ENCODE data around the gene CRAT. TPM values are rescaled to one million over a fixed set of nuclear protein-coding genes. Genes with fewer than 3 reads are reported as not detected.

The CRAT gene
- total RNA-seq, 2 experiments from 2014 or later, result 7.1 to 9.4 TPM

GRCh38 chr9:129095908-129096307 is 14.7 kb downstream of the CRAT start:
- no peak overlapping the region for H3K27ac ChIP-seq (ENCODE audit: low read depth in 1 of 2, low read length in 2 of 2)
- H3K27me3 ChIP-seq (ENCODE audit: control insufficient read depth in 1 of 2, insufficient read depth in 2 of 2, low read length in 2 of 2), result no peaks in the 10 kb centered on the region
- no peaks in the 10 kb centered on the region for H3K27me3 Mint-ChIP-seq
- H3K36me3 Mint-ChIP-seq (ENCODE audit: low read depth), result no peaks in the 10 kb centered on the region
- H3K4me1 Mint-ChIP-seq (ENCODE audit: low read depth), result no peaks in the 10 kb centered on the region
- CTCF ChIA-PET, result no interaction called here
- H3K36me3 ChIP-seq (ENCODE audit: insufficient read depth, low read length), result peaks cover 2% of the 10 kb centered on the region
- no peak overlapping the region for H3K4me3 Mint-ChIP-seq
- no peaks in the 10 kb centered on the region for H3K9me3 Mint-ChIP-seq
- no peak overlapping the region for H3K4me3 ChIP-seq (ENCODE audit: low read length)
- no peaks in the 10 kb centered on the region for H3K4me1 ChIP-seq (ENCODE audit: insufficient read depth, low read length)
- ATAC-seq (ENCODE audit: poor library complexity), result no peak
- intact Hi-C loops (cut with DNase I, micrococcal nuclease), result no loop called here
- TF ChIP-seq, protein P1, sequence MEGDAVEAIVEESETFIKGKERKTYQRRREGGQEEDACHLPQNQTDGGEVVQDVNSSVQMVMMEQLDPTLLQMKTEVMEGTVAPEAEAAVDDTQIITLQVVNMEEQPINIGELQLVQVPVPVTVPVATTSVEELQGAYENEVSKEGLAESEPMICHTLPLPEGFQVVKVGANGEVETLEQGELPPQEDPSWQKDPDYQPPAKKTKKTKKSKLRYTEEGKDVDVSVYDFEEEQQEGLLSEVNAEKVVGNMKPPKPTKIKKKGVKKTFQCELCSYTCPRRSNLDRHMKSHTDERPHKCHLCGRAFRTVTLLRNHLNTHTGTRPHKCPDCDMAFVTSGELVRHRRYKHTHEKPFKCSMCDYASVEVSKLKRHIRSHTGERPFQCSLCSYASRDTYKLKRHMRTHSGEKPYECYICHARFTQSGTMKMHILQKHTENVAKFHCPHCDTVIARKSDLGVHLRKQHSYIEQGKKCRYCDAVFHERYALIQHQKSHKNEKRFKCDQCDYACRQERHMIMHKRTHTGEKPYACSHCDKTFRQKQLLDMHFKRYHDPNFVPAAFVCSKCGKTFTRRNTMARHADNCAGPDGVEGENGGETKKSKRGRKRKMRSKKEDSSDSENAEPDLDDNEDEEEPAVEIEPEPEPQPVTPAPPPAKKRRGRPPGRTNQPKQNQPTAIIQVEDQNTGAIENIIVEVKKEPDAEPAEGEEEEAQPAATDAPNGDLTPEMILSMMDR (IDR thresholded peaks at IDR 0.05), result no peak
- POLR2A ChIA-PET, result interaction anchor here (1.9 kb wide), 1 partner anchor 15 kb away, joined by 4 read pairs; the partner anchor contains the start of gene DOLPP1
- DNase-seq, result no peak
- no peaks in the 10 kb centered on the region for H3K9me3 ChIP-seq (ENCODE audit: control insufficient read depth in 1 of 2, insufficient read depth in 1 of 2, low read length in 2 of 2)
- no peak overlapping the region for H3K27ac Mint-ChIP-seq

DNA sequence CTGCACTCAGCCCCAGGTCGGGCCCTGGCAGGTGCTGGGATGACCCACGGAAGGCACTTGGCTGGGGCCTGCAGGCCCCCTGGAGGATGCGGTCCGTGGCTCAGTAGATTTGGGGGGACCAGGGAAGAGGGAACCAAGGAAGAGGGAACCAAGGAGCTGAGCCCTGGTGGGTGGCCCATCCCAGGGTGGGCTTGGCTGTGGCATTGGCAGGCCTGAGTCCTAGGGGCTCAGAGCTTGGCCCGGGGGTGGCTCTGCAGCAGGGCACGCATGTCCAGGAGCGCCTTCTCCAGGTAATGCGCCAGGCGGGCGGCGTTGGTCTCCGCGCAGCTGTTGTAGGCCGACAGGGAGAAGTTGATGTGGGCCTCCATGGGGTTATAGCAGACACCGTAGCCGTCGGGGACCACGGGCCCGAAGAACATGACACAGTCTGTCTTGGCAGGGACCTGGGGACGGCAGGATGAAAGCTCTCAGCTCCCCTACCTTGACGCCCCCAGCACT is 15.4 kb downstream of the CRAT start:
- no peaks in the 10 kb centered on the region for H3K9me3 ChIP-seq (ENCODE audit: control insufficient read depth in 1 of 2, insufficient read depth in 1 of 2, low read length in 2 of 2)
- TF ChIP-seq, protein P1 (IDR thresholded peaks at IDR 0.05), result no peak
- no peak overlapping the region for H3K27ac ChIP-seq (ENCODE audit: low read depth in 1 of 2, low read length in 2 of 2)
- no peak overlapping the region for H3K4me3 ChIP-seq (ENCODE audit: low read length)
- no peaks in the 10 kb centered on the region for H3K27me3 Mint-ChIP-seq
- H3K36me3 Mint-ChIP-seq (ENCODE audit: low read depth), result peaks cover 4% of the 10 kb centered on the region
- no peak overlapping the region for H3K27ac Mint-ChIP-seq
- DNase-seq (no peak), ATAC-seq (ENCODE audit: poor library complexity) (no peak)
- no peaks in the 10 kb centered on the region for H3K27me3 ChIP-seq (ENCODE audit: control insufficient read depth in 1 of 2, insufficient read depth in 2 of 2, low read length in 2 of 2)
- intact Hi-C loops (cut with DNase I, micrococcal nuclease), result no loop called here
- H3K4me1 ChIP-seq (ENCODE audit: insufficient read depth, low read length), result no peaks in the 10 kb centered on the region
- CTCF ChIA-PET, result no interaction called here
- no peaks in the 10 kb centered on the region for H3K4me1 Mint-ChIP-seq (ENCODE audit: low read depth)
- H3K9me3 Mint-ChIP-seq, result no peaks in the 10 kb centered on the region
- POLR2A ChIA-PET, result interaction anchor here (0.5 to 1.9 kb wide), 2 partner anchors 14 to 21 kb away, joined by 4 to 7 read pairs; partner anchors contain the start of gene DOLPP1
- peaks cover 2% of the 10 kb centered on the region for H3K36me3 ChIP-seq (ENCODE audit: insufficient read depth, low read length)
- H3K4me3 Mint-ChIP-seq, result no peak overlapping the region

DNA sequence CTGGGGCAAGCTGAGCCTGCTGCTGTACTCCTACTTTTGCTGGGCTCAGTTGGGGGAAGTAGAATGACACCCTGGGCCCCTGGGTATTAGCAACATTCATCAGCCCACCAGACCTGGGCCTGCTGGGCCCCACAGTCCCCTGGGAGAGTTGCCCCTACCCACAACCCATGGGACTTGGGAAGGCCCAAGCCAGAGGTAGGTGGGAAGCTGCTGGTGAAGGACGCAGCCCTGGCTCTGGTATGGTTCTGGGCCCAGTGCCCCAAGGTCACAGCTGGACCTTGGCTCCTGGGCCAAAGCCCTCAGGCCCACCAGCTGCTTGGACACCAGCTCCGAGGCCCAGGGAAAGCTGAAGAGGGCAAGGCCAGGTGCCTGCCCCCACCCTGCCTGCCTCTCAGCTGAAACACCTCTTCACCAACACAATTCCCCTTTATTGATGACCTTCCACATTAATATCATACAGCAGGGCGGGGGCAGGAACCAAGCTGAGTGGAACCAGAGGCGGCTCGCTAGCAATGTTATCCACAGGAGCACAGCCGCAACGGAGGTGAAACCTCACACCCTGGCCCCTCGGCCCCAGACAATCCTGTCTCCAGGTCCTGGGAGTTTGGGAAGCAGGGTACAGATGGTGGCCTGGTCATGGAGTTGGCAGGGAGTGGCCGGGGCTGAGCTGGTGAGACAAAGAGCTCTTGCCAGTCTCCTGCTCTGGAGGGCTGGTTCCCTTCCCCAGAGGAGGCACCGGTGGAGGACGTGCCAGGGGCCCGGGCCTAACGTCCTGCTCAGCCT is 16.0 kb downstream of the CRAT start:
- TF ChIP-seq, protein P1 (IDR thresholded peaks at IDR 0.05), result no peak
- intact Hi-C loops (cut with DNase I, micrococcal nuclease), result no loop called here
- Histone ChIP-seq H3K9me3 (ENCODE audit: control insufficient read depth in 1 of 2, insufficient read depth in 1 of 2, low read length in 2 of 2) (no peaks in the 10 kb centered on the region), H3K36me3 (ENCODE audit: insufficient read depth, low read length) (peaks cover 8% of the 10 kb centered on the region), H3K27me3 (ENCODE audit: control insufficient read depth in 1 of 2, insufficient read depth in 2 of 2, low read length in 2 of 2) (no peaks in the 10 kb centered on the region), H3K27ac (ENCODE audit: low read depth in 1 of 2, low read length in 2 of 2) (no peak overlapping the region), H3K4me3 (ENCODE audit: low read length) (no peak overlapping the region), H3K4me1 (ENCODE audit: insufficient read depth, low read length) (no peaks in the 10 kb centered on the region)
- no peak for DNase-seq
- H3K36me3 Mint-ChIP-seq (ENCODE audit: low read depth), result peaks cover 10% of the 10 kb centered on the region
- H3K27me3 Mint-ChIP-seq, result no peaks in the 10 kb centered on the region
- no peaks in the 10 kb centered on the region for H3K9me3 Mint-ChIP-seq
- no peak overlapping the region for H3K4me3 Mint-ChIP-seq
- no peak overlapping the region for H3K27ac Mint-ChIP-seq
- POLR2A ChIA-PET, result interaction anchor here (1.9 kb wide), 1 partner anchor 13 kb away, joined by 4 read pairs; the partner anchor contains the start of gene DOLPP1
- ATAC-seq (ENCODE audit: poor library complexity), result no peak
- CTCF ChIA-PET, result no interaction called here
- H3K4me1 Mint-ChIP-seq (ENCODE audit: low read depth), result no peaks in the 10 kb centered on the region
